GM18861 (cell line): ENCODE results near the gene QPCTL.

ENCODE experiments used
- ATAC-seq: cut with Tn5 transposase; IDR thresholded peaks from one replicate; pipeline ENCODE4 v1.9.1; 2021; ENCODE audit not compliant: unreplicated experiment

The QPCTL gene

GRCh38 chr19:45692187-45693105 lies at the start of gene QPCTL:
TSS of gene QPCTL (plus strand) at chr19:45692666. CDS start at chr19:45692704, 38 bp downstream.
- peak; percentile 76 for ATAC-seq

GRCh38 chr19:45643024-45643926 lies 49.2 kb upstream of the QPCTL start:
- no peak for ATAC-seq

- ATAC-seq = no peak
Observed at GRCh38 chr19:45643927-45644771, 48.3 kb upstream of the QPCTL start.

GRCh38 chr19:45645068-45645630 lies 47.3 kb upstream of the QPCTL start:
- ATAC-seq = no peak

GRCh38 chr19:45645631-45646344 lies 46.7 kb upstream of the QPCTL start:
- ATAC-seq = peak; percentile 27

GRCh38 chr19:45646345-45646698 lies 46.1 kb upstream of the QPCTL start:
- ATAC-seq = no peak

- ATAC-seq = no peak
Observed at GRCh38 chr19:45650722-45651121, 41.7 kb upstream of the QPCTL start.

GRCh38 chr19:45653634-45654033 lies 38.8 kb upstream of the QPCTL start:
- ATAC-seq = no peak

GRCh38 chr19:45655073-45655472 lies 37.4 kb upstream of the QPCTL start:
- no peak for ATAC-seq

GRCh38 chr19:45657520-45658167 lies 34.8 kb upstream of the QPCTL start:
- ATAC-seq = no peak

- no peak for ATAC-seq
Observed at GRCh38 chr19:45659096-45659729, 33.3 kb upstream of the QPCTL start.

- no peak for ATAC-seq
Observed at GRCh38 chr19:45660636-45661035, 31.8 kb upstream of the QPCTL start.

GRCh38 chr19:45663800-45664199 lies 28.7 kb upstream of the QPCTL start:
- ATAC-seq = no peak

GRCh38 chr19:45664575-45664974 lies 27.9 kb upstream of the QPCTL start:
- ATAC-seq = no peak

- no peak for ATAC-seq
Observed at GRCh38 chr19:45667620-45668341, 24.7 kb upstream of the QPCTL start, which contains the start of gene GIPR. TSS of gene GIPR (plus strand) at chr19:45668221. CDS start at chr19:45669521, 1,300 bp downstream.

GRCh38 chr19:45668342-45668871 lies 24.1 kb upstream of the QPCTL start:
- ATAC-seq = no peak

GRCh38 chr19:45670670-45671453 lies 21.6 kb upstream of the QPCTL start:
- ATAC-seq = peak; percentile 43
